HG02759 (cell line): ENCODE data around the gene RPL35A.
"Not testable (repeated sequence)": the region's sequence is repeated elsewhere in the genome, so short reads cannot be mapped to it uniquely, and the experiment has no call there.

Experiments
- ATAC-seq: cut with Tn5 transposase; IDR thresholded peaks from one replicate; pipeline ENCODE4 v1.9.1; 2021; ENCODE audit warnings: mild to moderate bottlenecking, moderate library complexity; ENCODE audit not compliant: unreplicated experiment

Gene RPL35A

GRCh38 chr3:197951392-197951990 is 1.5 kb downstream of the RPL35A start:
- ATAC-seq = no peak

- ATAC-seq = no peak
Observed at GRCh38 chr3:197952440-197952839, 2.5 kb downstream of the RPL35A start.

GRCh38 chr3:197953325-197953724 is 3.3 kb downstream of the RPL35A start:
- ATAC-seq = no peak

GRCh38 chr3:197953881-197954280 is 3.9 kb downstream of the RPL35A start:
- ATAC-seq = no peak

GRCh38 chr3:197955892-197956477 is 6.0 kb downstream of the RPL35A start:
- no peak for ATAC-seq

GRCh38 chr3:197956626-197956988 is 6.6 kb downstream of the RPL35A start:
- ATAC-seq = no peak

GRCh38 chr3:197957790-197958133 is 7.8 kb downstream of the RPL35A start:
- ATAC-seq = no peak

- no peak for ATAC-seq
Observed at GRCh38 chr3:197958346-197958745, 8.4 kb downstream of the RPL35A start.

- not testable (repeated sequence) for ATAC-seq
Observed at GRCh38 chr3:197958848-197959247, 8.9 kb downstream of the RPL35A start.

GRCh38 chr3:197959500-197959890 is 9.5 kb downstream of the RPL35A start:
- ATAC-seq = no peak

- peak; percentile 98 for ATAC-seq
Observed at GRCh38 chr3:197959891-197960693, 10.1 kb downstream of the RPL35A start, which contains the start of gene LMLN. LMLN (plus strand) TSS chr3:197960217; CDS start chr3:197960246, 29 bp downstream.

GRCh38 chr3:197960694-197961581 is 10.9 kb downstream of the RPL35A start:
- no peak for ATAC-seq

GRCh38 chr3:197961582-197961945 is 11.6 kb downstream of the RPL35A start:
- no peak for ATAC-seq

- ATAC-seq = no peak
Observed at GRCh38 chr3:197963019-197963637, 13.1 kb downstream of the RPL35A start.

- not testable (repeated sequence) for ATAC-seq
Observed at GRCh38 chr3:197967337-197967989, 17.5 kb downstream of the RPL35A start.

GRCh38 chr3:197970588-197970987 is 20.6 kb downstream of the RPL35A start:
- no peak for ATAC-seq

GRCh38 chr3:197974016-197974415 is 24.0 kb downstream of the RPL35A start:
- no peak for ATAC-seq

- ATAC-seq = no peak
Observed at GRCh38 chr3:197975311-197975710, 25.3 kb downstream of the RPL35A start.

- ATAC-seq = no peak
Observed at GRCh38 chr3:197983076-197983475, 33.1 kb downstream of the RPL35A start.

- no peak for ATAC-seq
Observed at GRCh38 chr3:197989651-197990050, 39.7 kb downstream of the RPL35A start.
